HEK293 (cell line): Measurements from ENCODE around the gene SLC43A1.

Source experiments
- CTCF ChIA-PET: fragments of 350-600 bp; formaldehyde crosslinking; extraction: SDS; loops from one replicate; lab custom pipeline; 2021; ENCODE audit warnings: antibody characterized with exemption; lab: Yijun Ruan, JAX
- POLR2A ChIA-PET: fragments of 300-600 bp; formaldehyde crosslinking; extraction: SDS; loops from one replicate; lab custom pipeline; 2020; ENCODE audit warnings: antibody characterized with exemption, inconsistent platforms; lab: Yijun Ruan, JAX
- H3K27ac ChIP-seq: fragments of 200-500 bp; sonication (Bioruptor generic); 2 replicates; pipeline ENCODE4 v1.5.1; 2014; ENCODE audit warnings: low read depth, low read length, control low read depth, inconsistent platforms; ENCODE audit errors: extremely low read depth
- H3K36me3 ChIP-seq, 2 experiments: fragments of 200-500 bp in 1 of 2; sonication (Bioruptor generic) in 1 of 2; 1 replicate in 1 of 2; 2 replicates in 1 of 2; pipeline ENCODE4 v1.5.1; 2014 to 2017; ENCODE audit warnings: inconsistent platforms in 2 of 2, low read length in 2 of 2; ENCODE audit not compliant: control insufficient read depth in 2 of 2, insufficient read depth in 1 of 2
- H3K4me1 ChIP-seq: fragments of 200-500 bp; sonication (Bioruptor generic); 2 replicates; pipeline ENCODE4 v1.5.1; 2014; ENCODE audit warnings: mild to moderate bottlenecking, low read length, inconsistent platforms; ENCODE audit not compliant: control insufficient read depth, insufficient read depth
- H3K4me3 ChIP-seq: 2 replicates; pipeline ENCODE4 v1.5.1; 2011; ENCODE audit warnings: low read depth, mild to moderate bottlenecking, control low read depth, low read length, moderate library complexity
- H3K9me3 ChIP-seq: fragments of 200-500 bp; sonication (Bioruptor generic); 2 replicates; pipeline ENCODE4 v1.5.1; 2014; ENCODE audit warnings: low read depth, low read length, inconsistent platforms; ENCODE audit not compliant: control insufficient read depth, insufficient read depth
- FEZF1 ChIP-seq: fragments of 450-650 bp; formaldehyde crosslinking; IDR thresholded peaks from 2 replicates; pipeline ENCODE4 v1.5.1; 2016; ENCODE audit warnings: missing biosample characterization, missing genetic modification characterization
- HOXC10 ChIP-seq: sonication (generic); formaldehyde crosslinking; IDR thresholded peaks from 2 replicates; pipeline ENCODE4 v1.8.1; 2023; ENCODE audit warnings: mild to moderate bottlenecking, missing genetic modification reagents
- KLF10 ChIP-seq: fragments of 450-650 bp; IDR thresholded peaks from 2 replicates; pipeline ENCODE4 v1.5.1; 2018; ENCODE audit warnings: missing biosample characterization, mild to moderate bottlenecking, missing genetic modification characterization
- KLF9 ChIP-seq: fragments of 450-650 bp; formaldehyde crosslinking; IDR thresholded peaks from 2 replicates; pipeline ENCODE4 v1.5.1; 2016; ENCODE audit warnings: missing biosample characterization, missing genetic modification characterization, low read depth
- MZF1 ChIP-seq: fragments of 450-650 bp; formaldehyde crosslinking; IDR thresholded peaks from 2 replicates; pipeline ENCODE4 v1.5.1; 2017; ENCODE audit warnings: missing biosample characterization, missing genetic modification characterization, borderline replicate concordance
- SCRT1 ChIP-seq: fragments of 450-650 bp; formaldehyde crosslinking; IDR thresholded peaks from 2 replicates; pipeline ENCODE4 v1.5.1; 2016; ENCODE audit warnings: missing biosample characterization, missing genetic modification characterization, borderline replicate concordance
- SP3 ChIP-seq: fragments of 450-650 bp; formaldehyde crosslinking; IDR thresholded peaks from 2 replicates; pipeline ENCODE4 v1.5.1; 2016; ENCODE audit warnings: missing biosample characterization, missing genetic modification characterization
- ZBTB20 ChIP-seq: fragments of 450-650 bp; formaldehyde crosslinking; IDR thresholded peaks from 2 replicates; pipeline ENCODE4 v1.5.1; 2016; ENCODE audit warnings: missing biosample characterization, missing genetic modification characterization
- ZFHX2 ChIP-seq: fragments of 450-650 bp; formaldehyde crosslinking; conservative IDR thresholded peaks from 2 replicates; pipeline ENCODE4 v1.5.1; 2016; ENCODE audit warnings: missing biosample characterization, missing genetic modification characterization
- ZNF112 ChIP-seq: fragments of 450-650 bp; formaldehyde crosslinking; IDR thresholded peaks from 2 replicates; pipeline ENCODE4 v1.5.0; 2017; ENCODE audit warnings: missing biosample characterization, missing genetic modification characterization
- ZNF114 ChIP-seq: fragments of 450-650 bp; formaldehyde crosslinking; IDR thresholded peaks from 2 replicates; pipeline ENCODE4 v1.5.0; 2017; ENCODE audit warnings: missing biosample characterization, missing genetic modification characterization
- ZNF138 ChIP-seq: fragments of 450-650 bp; formaldehyde crosslinking; IDR thresholded peaks from 2 replicates; pipeline ENCODE4 v1.5.1; 2016; ENCODE audit warnings: missing biosample characterization, missing genetic modification characterization, borderline replicate concordance
- ZNF169 ChIP-seq: fragments of 450-650 bp; formaldehyde crosslinking; IDR thresholded peaks from 2 replicates; pipeline ENCODE4 v1.5.1; 2016; ENCODE audit warnings: missing biosample characterization, missing genetic modification characterization
- ZNF184 ChIP-seq: fragments of 450-650 bp; IDR thresholded peaks from 2 replicates; pipeline ENCODE4 v1.5.1; 2018; ENCODE audit warnings: missing biosample characterization, mild to moderate bottlenecking, missing genetic modification characterization
- ZNF19 ChIP-seq: fragments of 450-650 bp; formaldehyde crosslinking; IDR thresholded peaks from 2 replicates; pipeline ENCODE4; 2016; ENCODE audit warnings: missing biosample characterization, missing genetic modification characterization, low read depth
- ZNF214 ChIP-seq: fragments of 450-650 bp; formaldehyde crosslinking; IDR thresholded peaks from 2 replicates; pipeline ENCODE4 v1.5.1; 2017; ENCODE audit warnings: missing biosample characterization, mild to moderate bottlenecking, missing genetic modification characterization, borderline replicate concordance
- ZNF24 ChIP-seq: fragments of 450-650 bp; formaldehyde crosslinking; IDR thresholded peaks from 2 replicates; pipeline ENCODE4 v1.5.1; 2016; ENCODE audit warnings: missing biosample characterization, missing genetic modification characterization
- ZNF274 ChIP-seq, 2 experiments: fragments of 200-500 bp in 1 of 2; fragments of 450-650 bp in 1 of 2; sonication (Bioruptor generic) in 1 of 2; formaldehyde crosslinking in 1 of 2; IDR thresholded peaks; 2 replicates each; pipeline versions ENCODE4 v1.5.1 to v1.6.1; 2014 to 2016; ENCODE audit warnings: borderline replicate concordance in 1 of 2, inconsistent platforms in 1 of 2, low read length in 1 of 2, missing biosample characterization in 1 of 2, missing genetic modification characterization in 1 of 2
- ZNF311 ChIP-seq: fragments of 450-650 bp; formaldehyde crosslinking; IDR thresholded peaks from 2 replicates; pipeline ENCODE4 v1.5.1; 2017; ENCODE audit warnings: missing biosample characterization, missing genetic modification characterization, borderline replicate concordance
- ZNF341 ChIP-seq: fragments of 450-650 bp; formaldehyde crosslinking; IDR thresholded peaks from 2 replicates; pipeline ENCODE4; 2016; ENCODE audit warnings: low read depth, missing biosample characterization, missing genetic modification characterization
- ZNF416 ChIP-seq: fragments of 450-650 bp; formaldehyde crosslinking; IDR thresholded peaks from 2 replicates; pipeline ENCODE4 v1.5.1; 2016; ENCODE audit warnings: missing biosample characterization, missing genetic modification characterization
- ZNF596 ChIP-seq: fragments of 450-650 bp; IDR thresholded peaks from 2 replicates; pipeline ENCODE4 v1.5.0; 2018; ENCODE audit warnings: missing biosample characterization, mild to moderate bottlenecking, missing genetic modification characterization, moderate library complexity
- ZNF621 ChIP-seq: fragments of 450-650 bp; formaldehyde crosslinking; IDR thresholded peaks from 2 replicates; pipeline ENCODE4 v1.5.1; 2017; ENCODE audit warnings: missing biosample characterization, missing genetic modification characterization
- ZSCAN30 ChIP-seq: fragments of 450-650 bp; IDR thresholded peaks from 2 replicates; pipeline ENCODE4 v1.5.1; 2018; ENCODE audit warnings: missing biosample characterization, mild to moderate bottlenecking, missing genetic modification characterization, moderate library complexity
- TF ChIP-seq, protein P1 (sequence below): sonication (generic); formaldehyde crosslinking; IDR thresholded peaks from 2 replicates; pipeline ENCODE4 v1.8.1; 2022; ENCODE audit warnings: mild to moderate bottlenecking, moderate library complexity, missing genetic modification reagents
- TF ChIP-seq, protein P2 (sequence below): fragments of 450-650 bp; formaldehyde crosslinking; IDR thresholded peaks from 2 replicates; pipeline ENCODE4 v1.5.1; 2016; ENCODE audit warnings: missing biosample characterization, missing genetic modification characterization
- TF ChIP-seq, protein P3 (sequence below): fragments of 450-650 bp; formaldehyde crosslinking; IDR thresholded peaks from 2 replicates; pipeline ENCODE4 v1.5.1; 2016; ENCODE audit warnings: missing biosample characterization, missing genetic modification characterization
- TF ChIP-seq, protein P4 (sequence below): fragments of 450-650 bp; formaldehyde crosslinking; IDR thresholded peaks from 2 replicates; pipeline ENCODE4 v1.5.1; 2016; ENCODE audit warnings: missing biosample characterization, missing genetic modification characterization
- TF ChIP-seq, protein P5 (sequence below): fragments of 450-650 bp; formaldehyde crosslinking; IDR thresholded peaks from 2 replicates; pipeline ENCODE4 v1.5.1; 2016; ENCODE audit warnings: missing biosample characterization, missing genetic modification characterization
- TF ChIP-seq, protein P6 (sequence below): fragments of 450-650 bp; formaldehyde crosslinking; IDR thresholded peaks from 2 replicates; pipeline ENCODE4 v1.5.1; 2017; ENCODE audit warnings: missing biosample characterization, missing genetic modification characterization

SLC43A1 gene

DNA sequence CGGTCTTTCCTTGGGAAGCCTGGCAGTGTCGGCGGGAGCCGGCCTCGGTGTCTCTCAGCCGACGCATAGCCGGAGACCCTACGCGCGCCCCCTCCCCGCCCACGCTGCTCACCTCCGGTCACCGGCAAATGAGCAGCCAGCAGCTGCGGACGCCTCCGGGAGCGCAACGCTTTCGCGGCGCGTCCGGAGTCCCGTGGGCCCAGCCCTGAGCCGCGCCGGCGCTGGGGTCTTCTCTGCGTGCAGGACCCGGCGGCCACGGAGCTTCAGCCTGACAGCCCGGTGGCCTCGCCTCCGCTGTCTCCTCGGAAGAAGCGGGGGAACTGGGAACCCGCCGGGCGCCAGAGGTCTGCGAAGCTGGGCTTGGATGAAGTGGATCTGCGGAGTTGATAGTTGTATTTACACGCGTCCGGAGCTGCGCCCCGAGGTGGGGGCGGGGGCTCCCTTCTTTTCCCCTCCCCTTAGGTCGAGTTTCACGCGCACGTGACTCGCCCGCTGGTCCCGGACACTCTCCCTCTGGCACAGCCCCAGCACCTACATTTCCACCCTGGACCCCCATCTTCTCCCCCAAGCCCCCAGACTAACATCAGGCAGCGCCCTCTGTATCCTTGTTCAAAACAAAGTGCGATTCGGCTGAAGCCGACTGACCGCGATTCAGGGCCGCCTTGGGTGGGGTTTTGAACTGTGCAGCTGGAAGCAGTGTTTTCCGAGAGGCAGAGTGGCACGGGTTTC, at the start of gene SLC43A1:
TSS of gene SLC43A1 (minus strand) at position 371 of the 729 bp plus-strand sequence. CDS start 1,591 bp downstream, outside the sequence.
- no peaks in the 10 kb centered on the region for H3K36me3 ChIP-seq
- H3K4me3 ChIP-seq = peak within 1 kb of the TSS; percentile 59
- H3K9me3 ChIP-seq = no peaks in the 10 kb centered on the region
- POLR2A ChIA-PET = interaction anchor here (0.7 to 2.7 kb wide), 6 partner anchors 9 to 124 kb away, joined by 3 to 15 read pairs (median 4); no protein-coding TSS in a partner anchor
- peak within 1 kb of the TSS; percentile 11; the same call in 1 of the 2 replicates for H3K27ac ChIP-seq
- no peaks in the 10 kb centered on the region for H3K4me1 ChIP-seq
- CTCF ChIA-PET = interaction anchor here (0.7 to 6.7 kb wide), 8 partner anchors 12 to 1052 kb away, joined by 3 to 71 read pairs (median 4); no protein-coding TSS in a partner anchor
- TF ChIP-seq, protein P1, sequence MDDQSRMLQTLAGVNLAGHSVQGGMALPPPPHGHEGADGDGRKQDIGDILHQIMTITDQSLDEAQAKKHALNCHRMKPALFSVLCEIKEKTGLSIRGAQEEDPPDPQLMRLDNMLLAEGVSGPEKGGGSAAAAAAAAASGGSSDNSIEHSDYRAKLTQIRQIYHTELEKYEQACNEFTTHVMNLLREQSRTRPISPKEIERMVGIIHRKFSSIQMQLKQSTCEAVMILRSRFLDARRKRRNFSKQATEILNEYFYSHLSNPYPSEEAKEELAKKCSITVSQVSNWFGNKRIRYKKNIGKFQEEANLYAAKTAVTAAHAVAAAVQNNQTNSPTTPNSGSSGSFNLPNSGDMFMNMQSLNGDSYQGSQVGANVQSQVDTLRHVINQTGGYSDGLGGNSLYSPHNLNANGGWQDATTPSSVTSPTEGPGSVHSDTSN (CRISPR knock-in tag) = no peak
- TF ChIP-seq KLF10 (tag by site-specific recombination) (0 out of 2 replicates have a peak, but pooled peaks have one; percentile 17), ZNF138 (tag by site-specific recombination) (no peak), ZNF214 (no peak), ZNF416 (tag by site-specific recombination) (no peak), SCRT1 (tag by site-specific recombination) (no peak), ZNF596 (tag by site-specific recombination) (no peak), ZNF341 (tag by site-specific recombination) (peak; percentile 32; the same call in 1 of the 2 replicates), MZF1 (tag by site-specific recombination) (no peak), ZNF274 (IDR thresholded peaks at IDR 0.05; ENCODE audit: low read length) (no peak), ZNF274 (tag by site-specific recombination; IDR thresholded peaks at IDR 0.05; ENCODE audit: borderline replicate concordance) (no peak), HOXC10 (CRISPR knock-in tag) (no peak), SP3 (tag by site-specific recombination) (peak; percentile 46), ZNF112 (tag by site-specific recombination) (no peak), ZSCAN30 (no peak), ZNF114 (no peak), ZFHX2 (tag by site-specific recombination) (peak; percentile 82), ZNF169 (tag by site-specific recombination) (no peak), ZNF24 (no peak), ZNF184 (tag by site-specific recombination) (no peak), FEZF1 (peak; percentile 83), ZNF311 (tag by site-specific recombination) (no peak), ZBTB20 (tag by site-specific recombination) (peak; percentile 18; the same call in 1 of the 2 replicates), ZNF19 (tag by site-specific recombination) (no peak), KLF9 (tag by site-specific recombination) (peak; percentile 45; the same call in 1 of the 2 replicates), ZNF621 (tag by site-specific recombination) (no peak)
- TF ChIP-seq, protein P2, sequence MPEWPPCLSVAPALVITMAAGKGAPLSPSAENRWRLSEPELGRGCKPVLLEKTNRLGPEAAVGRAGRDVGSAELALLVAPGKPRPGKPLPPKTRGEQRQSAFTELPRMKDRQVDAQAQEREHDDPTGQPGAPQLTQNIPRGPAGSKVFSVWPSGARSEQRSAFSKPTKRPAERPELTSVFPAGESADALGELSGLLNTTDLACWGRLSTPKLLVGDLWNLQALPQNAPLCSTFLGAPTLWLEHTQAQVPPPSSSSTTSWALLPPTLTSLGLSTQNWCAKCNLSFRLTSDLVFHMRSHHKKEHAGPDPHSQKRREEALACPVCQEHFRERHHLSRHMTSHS (tag by site-specific recombination) = no peak
- TF ChIP-seq, protein P3, sequence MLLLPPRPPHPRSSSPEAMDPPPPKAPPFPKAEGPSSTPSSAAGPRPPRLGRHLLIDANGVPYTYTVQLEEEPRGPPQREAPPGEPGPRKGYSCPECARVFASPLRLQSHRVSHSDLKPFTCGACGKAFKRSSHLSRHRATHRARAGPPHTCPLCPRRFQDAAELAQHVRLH (tag by site-specific recombination) = no peak
- TF ChIP-seq, protein P4, sequence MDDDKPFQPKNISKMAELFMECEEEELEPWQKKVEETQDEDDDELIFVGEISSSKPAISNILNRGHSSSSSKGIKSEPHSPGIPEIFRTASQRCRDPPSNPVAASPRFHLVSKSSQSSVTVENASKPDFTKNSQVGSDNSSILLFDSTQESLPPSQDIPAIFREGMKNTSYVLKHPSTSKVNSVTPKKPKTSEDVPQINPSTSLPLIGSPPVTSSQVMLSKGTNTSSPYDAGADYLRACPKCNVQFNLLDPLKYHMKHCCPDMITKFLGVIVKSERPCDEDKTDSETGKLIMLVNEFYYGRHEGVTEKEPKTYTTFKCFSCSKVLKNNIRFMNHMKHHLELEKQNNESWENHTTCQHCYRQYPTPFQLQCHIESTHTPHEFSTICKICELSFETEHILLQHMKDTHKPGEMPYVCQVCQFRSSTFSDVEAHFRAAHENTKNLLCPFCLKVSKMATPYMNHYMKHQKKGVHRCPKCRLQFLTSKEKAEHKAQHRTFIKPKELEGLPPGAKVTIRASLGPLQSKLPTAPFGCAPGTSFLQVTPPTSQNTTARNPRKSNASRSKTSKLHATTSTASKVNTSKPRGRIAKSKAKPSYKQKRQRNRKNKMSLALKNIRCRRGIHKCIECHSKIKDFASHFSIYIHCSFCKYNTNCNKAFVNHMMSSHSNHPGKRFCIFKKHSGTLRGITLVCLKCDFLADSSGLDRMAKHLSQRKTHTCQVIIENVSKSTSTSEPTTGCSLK (tag by site-specific recombination) = no peak
- TF ChIP-seq, protein P5, sequence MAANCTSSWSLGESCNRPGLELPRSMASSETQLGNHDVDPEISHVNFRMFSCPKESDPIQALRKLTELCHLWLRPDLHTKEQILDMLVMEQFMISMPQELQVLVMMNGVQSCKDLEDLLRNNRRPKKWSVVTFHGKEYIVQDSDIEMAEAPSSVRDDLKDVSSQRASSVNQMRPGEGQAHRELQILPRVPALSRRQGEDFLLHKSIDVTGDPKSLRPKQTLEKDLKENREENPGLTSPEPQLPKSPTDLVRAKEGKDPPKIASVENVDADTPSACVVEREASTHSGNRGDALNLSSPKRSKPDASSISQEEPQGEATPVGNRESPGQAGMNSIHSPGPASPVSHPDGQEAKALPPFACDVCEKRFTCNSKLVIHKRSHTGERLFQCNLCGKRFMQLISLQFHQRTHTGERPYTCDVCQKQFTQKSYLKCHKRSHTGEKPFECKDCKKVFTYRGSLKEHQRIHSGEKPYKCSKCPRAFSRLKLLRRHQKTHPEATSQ (tag by site-specific recombination) = no peak
- TF ChIP-seq, protein P6, sequence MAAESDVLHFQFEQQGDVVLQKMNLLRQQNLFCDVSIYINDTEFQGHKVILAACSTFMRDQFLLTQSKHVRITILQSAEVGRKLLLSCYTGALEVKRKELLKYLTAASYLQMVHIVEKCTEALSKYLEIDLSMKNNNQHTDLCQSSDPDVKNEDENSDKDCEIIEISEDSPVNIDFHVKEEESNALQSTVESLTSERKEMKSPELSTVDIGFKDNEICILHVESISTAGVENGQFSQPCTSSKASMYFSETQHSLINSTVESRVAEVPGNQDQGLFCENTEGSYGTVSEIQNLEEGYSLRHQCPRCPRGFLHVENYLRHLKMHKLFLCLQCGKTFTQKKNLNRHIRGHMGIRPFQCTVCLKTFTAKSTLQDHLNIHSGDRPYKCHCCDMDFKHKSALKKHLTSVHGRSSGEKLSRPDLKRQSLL (tag by site-specific recombination) = no peak
